NCI-H82 (cell line): Measurements from ENCODE around the gene KCNJ18.
"Not testable (repeated sequence)": the region's sequence is repeated elsewhere in the genome, so short reads cannot be mapped to it uniquely, and the experiment has no call there.

ENCODE experiments used
- DNase-seq: peaks from one replicate; lab custom pipeline; 2025; lab: John Stamatoyannopoulos, UW

KCNJ18 gene

DNA sequence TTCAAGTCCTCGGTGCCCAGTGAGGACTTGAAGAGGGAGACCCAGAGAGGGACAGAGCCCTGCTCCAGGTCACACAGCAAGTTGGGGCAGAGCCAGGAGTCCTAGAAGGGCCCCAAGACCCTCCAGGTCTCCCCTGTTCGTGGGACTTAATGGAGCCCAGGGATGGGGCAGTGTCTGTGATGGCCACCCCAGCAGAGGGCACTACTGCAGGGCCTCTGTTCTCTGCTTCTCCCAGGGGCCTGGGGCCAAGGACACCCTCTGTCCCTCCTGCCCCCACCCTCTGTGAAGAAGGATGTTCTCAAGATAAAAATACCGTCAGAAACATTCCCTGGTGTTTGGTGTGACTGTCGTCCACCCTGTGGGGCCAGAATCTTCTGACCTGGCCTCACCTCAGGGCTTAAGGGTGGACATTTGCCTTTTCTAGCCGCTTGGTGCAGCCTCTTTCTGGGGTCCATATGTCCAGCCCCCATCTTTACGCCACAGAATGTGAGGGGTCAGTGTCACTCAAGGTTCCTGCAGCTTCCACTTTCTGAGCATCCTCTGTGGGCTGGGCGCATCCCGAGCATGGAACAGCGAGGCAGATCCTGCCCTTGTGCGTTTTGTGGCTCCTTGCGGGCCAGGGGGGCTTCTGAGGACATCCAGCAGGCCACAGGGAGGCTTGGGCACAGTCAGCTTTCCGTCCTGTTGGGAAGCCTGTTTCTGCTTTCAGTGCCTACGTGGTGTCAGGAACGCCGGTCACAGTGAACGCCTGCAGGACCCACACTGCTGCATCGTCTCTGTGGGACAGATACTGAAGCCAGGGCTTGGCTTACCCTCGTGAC lies at the start of gene KCNJ18:
TSS of gene KCNJ18 (plus strand) at position 641 of the 821 bp plus-strand sequence. CDS start 10,264 bp downstream, outside the sequence.
- DNase-seq: not testable (repeated sequence)

GRCh38 chr17:21648125-21648524 lies 44.2 kb upstream of the KCNJ18 start:
- not testable (repeated sequence) for DNase-seq

DNA sequence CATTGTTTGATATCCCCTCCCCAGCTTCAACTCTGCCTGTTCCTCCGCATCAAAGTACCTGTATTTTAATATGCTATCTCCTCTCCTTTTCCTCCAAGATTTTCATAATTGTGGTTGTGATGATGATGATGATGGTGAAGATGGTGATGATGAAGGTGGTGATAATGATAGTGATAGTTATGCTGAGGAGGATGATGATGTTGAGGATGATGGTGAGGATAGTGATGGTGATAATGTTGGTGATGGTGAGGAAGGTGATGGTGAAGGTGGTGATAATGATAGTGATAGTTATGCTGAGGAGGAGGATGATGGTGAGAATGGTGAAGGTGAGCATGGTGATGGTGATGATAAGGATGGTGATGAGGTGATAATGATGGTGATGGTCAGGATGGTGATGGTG lies 42.3 kb upstream of the KCNJ18 start:
- DNase-seq: not testable (repeated sequence)

DNA sequence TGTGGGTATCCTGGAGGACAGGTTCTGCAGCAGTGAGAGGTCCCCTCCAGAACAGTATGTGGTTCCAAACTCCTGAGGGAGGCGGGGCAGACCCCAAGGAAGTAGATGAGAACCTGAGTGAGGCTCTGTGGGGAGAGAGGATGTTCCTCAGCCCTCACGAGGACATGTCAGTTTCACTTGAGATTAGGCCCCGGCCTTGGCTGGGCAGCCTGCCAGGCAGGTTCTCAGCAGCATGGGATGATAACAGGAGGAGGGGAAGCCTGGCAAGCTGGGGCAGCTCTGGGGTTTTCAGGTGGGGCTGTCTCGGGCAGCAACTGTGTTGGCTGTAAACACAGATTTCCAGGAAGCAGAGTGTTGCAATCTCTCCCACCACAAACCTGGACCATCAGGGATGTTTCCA lies 40.3 kb upstream of the KCNJ18 start:
- DNase-seq: not testable (repeated sequence)

- not testable (repeated sequence) for DNase-seq
Observed at GRCh38 chr17:21653211-21653610, 39.1 kb upstream of the KCNJ18 start.

DNA sequence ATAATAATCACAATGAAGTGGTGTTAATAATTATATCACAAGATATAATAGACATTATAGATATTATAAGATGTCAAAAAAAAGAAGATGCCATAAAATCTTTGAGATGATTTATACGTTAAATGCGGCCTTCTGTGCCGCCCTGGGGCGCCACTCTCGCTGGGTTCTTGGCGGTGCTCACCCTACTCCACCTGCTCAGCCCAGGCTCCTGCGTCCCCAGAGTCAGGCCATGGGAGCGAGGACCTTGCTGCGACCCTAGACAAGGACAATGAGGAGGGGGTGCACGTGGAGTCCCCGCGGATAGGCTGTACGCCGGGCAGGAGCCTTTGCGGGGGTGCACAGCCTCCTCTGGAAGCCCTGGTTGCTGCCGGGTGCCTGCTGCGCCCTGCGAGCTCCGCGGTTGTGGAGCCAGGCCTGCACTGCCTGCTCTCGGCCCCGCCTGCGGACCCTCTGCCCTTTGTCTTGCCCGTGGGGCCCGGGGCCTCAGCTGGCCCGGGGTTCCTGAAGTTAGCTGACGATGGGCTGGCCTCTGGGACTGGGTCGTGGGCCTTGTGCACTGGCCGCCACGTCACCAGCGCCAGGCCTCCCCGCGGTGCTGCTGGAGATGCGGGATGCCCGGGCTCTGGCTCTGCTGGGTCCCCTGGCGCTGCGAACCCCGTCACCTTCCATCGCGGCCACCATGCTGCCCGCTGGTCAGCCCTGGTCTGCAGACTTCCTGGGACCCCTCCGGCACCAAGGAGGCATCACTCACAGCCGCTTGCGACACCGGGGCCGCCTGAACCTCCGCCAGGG lies 35.6 kb upstream of the KCNJ18 start:
- not testable (repeated sequence) for DNase-seq

DNA sequence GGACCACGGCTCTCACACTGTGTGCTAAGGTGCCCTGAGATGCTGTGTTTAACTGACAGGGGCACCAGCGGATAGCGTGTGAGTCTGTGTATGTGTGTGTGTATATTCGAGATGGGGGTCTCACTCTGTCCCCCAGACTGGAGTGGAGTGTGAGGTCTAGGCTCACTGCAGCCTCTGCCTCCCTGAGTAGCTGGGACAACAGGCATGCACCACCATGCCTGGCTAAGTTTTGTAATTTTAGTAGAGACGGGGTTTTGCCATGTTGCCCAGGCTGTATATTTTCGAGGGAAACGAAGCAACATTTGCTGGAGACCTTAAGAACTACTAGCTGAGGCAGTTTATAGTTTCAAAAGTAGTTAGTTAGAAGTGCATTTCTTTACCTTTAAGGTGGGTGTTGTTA lies 32.7 kb upstream of the KCNJ18 start:
- not testable (repeated sequence) for DNase-seq

DNA sequence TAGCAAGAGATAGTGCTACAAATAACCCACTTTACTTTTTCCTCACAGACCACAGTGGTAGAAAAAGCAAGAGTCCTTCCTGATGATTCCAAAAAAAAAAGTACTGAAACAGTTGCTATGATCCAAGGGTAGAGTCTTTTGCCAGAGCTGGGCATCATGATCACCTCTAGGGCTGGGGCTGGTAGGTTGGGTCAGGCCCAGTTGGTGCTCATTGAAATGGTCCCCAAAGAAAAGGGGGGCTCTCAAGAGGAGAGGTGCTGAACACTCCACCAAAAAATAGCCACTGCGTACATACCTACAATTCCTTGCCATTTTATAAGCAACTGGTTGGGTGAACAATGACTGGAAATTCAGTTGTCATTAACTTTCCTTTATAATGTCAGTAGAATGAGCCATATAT lies 30.9 kb upstream of the KCNJ18 start:
- not testable (repeated sequence) for DNase-seq

GRCh38 chr17:21663166-21663565 lies 29.2 kb upstream of the KCNJ18 start:
- not testable (repeated sequence) for DNase-seq

GRCh38 chr17:21663614-21664474 lies 28.5 kb upstream of the KCNJ18 start:
- DNase-seq: not testable (repeated sequence)

- not testable (repeated sequence) for DNase-seq
Observed at GRCh38 chr17:21665171-21665570, 27.2 kb upstream of the KCNJ18 start.

DNA sequence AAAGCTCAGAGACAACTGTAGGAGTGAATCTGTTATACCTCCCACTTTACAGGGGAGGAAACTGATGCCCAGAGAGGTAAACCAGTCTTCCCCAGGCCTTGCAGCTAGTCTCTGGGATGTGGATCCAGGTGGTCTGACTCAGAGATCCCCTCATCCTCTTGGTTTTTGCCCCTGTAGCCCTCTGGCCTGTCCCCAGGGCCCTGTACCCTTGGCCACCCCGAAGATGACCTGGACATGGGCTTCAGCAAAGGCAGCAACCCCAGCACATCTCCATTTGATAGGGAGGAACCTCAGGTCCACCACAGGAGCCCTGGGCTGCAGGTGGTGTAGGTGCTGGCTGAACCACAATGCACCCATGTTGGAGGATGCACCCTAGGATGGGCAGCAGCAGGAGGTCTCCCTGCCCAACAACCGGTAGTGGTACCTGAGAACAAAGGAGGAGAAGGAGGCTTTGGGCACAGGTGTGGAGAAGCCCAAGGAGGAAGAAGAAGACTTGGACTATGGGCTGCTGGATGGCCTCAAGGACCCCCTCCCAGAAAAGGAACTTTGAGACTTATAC lies 26.3 kb upstream of the KCNJ18 start:
- DNase-seq: not testable (repeated sequence)

DNA sequence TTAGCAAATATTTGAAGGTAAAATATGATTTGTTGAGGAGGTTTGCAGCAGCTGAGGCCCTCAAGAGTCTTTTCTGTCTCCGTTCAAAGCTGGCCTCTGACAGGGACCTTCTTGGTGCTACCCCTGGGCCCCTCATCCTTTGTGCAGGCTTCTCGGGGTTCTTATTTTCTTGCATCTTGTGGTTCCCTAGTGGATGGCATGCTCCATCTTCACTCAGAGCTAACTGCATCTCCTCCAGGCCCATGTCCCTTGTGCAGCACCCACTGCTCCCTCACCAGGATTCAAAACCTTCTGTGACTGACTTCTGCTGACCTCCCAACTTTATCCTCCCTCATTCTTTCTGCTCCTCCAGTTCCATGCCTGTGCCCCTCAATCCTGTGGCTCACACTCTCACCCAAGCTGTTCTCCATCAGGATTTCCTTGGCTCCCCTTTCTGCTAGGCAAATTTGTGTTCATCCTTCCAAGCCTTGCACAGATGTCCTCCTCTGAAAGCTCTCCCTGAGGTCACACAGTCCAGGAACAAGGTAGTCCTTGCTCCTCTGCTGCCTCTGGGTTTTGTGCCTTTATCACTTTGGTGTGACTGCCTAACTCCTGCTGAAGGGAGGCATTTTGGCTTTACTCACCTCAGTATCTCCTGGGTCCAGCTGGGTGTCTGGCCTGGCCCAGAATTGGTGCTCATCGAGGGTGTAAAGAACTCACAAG lies 25.5 kb upstream of the KCNJ18 start:
- not testable (repeated sequence) for DNase-seq

DNA sequence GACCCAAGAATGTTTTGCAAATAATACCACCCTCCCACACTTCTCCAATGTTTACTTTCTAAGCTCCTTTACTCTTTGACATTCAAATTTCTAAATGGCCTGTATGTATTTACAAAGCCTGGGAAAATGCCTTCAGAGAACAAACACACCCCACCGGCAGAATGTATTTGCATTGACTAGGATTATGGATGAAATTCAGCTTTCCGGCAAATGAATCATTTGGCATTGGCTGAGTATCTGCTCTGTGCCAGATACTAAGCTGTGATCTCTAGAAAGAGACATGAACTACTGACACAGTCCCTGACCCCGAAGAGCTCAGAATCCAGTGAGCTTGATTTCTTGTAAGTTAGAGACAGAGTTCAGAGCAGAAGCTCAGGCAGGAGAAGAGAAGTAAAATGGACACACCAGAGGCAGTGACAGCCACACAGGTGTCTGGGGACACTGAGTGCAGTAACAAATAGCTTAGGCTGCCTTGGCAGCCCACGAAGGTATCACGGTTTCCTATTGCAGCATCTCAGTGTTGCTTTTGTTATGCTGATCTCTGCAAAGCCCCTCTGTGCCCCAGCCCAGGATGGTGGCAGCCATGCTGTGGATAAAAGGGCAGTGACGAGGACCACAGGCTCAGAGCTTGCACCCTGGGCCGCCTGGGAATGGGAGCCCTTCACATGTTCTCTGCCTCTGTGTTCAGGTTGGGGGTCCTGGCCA lies 24.8 kb upstream of the KCNJ18 start:
- not testable (repeated sequence) for DNase-seq

GRCh38 chr17:21668118-21668488 lies 24.2 kb upstream of the KCNJ18 start:
- not testable (repeated sequence) for DNase-seq

DNA sequence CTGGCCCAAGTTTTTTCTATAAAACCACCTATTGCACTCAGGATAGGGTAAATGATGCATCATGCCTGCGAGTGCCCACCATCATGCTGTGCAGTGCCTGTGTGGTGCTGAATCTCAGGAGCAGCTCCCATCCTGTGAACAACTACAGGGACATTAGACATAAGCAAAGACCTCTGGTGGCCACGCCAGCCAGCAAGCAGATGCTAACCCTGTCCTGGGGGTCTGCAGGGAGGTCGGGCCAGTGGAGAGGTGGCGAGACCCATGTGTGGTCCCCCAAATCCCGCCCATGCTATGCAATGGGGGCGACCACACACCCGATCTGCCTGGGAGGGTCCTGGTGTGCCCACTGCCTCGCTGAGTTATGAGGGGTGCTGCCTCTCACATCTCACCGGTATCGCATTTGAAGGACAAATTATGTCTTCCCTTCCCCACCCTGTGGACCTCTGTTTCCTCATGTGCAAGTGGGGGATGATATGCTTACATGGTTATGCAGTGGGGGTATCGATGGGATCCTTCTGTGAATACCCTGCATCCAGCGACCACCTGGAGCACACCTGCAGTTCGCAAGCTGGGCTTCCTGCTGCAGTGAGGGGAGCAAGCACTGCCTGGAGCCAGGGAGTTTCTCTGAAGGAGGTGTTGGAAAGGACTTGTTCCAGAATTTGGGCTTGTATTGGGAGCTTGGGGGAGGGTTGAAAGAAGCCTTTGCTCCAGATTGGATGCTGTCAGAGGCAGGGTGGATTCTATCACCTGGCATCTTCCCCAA lies 23.4 kb upstream of the KCNJ18 start:
- not testable (repeated sequence) for DNase-seq

DNA sequence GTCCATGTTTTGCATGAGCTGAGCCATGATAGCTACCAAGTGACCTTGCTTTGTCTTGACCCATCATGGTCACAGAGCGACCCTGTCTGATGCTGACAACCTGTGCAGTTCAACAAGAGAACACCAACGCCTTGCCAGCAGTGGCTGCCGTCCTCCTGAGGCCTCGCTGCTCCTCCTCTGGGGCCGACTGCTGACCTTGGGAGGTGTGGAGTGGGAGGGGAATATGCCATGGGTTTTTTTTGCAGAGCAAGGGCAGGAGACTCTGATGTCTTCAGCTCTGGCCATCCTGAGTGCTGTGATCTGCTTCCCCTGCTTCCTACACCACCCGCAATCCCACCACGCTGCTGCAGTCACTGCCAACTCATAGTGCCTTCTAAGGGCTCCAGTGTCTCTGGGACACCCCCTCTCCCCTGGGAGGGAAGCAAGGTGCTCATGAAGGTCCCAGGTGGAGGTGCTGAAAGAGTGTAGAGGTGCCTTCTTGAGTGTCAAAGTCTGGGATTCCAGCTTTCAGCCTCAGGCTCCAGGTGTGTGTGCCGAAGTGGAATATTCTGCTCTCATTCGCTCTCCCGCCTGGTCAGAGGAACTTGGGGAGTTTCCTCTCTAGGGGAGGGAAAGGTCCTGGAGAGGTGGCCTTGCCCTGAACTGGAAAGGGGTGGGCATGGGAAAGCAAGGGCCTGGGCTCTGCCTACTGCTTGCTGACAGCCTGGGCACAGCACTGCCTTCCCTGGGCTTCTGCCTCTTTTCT lies 22.5 kb upstream of the KCNJ18 start:
- DNase-seq: not testable (repeated sequence)

DNA sequence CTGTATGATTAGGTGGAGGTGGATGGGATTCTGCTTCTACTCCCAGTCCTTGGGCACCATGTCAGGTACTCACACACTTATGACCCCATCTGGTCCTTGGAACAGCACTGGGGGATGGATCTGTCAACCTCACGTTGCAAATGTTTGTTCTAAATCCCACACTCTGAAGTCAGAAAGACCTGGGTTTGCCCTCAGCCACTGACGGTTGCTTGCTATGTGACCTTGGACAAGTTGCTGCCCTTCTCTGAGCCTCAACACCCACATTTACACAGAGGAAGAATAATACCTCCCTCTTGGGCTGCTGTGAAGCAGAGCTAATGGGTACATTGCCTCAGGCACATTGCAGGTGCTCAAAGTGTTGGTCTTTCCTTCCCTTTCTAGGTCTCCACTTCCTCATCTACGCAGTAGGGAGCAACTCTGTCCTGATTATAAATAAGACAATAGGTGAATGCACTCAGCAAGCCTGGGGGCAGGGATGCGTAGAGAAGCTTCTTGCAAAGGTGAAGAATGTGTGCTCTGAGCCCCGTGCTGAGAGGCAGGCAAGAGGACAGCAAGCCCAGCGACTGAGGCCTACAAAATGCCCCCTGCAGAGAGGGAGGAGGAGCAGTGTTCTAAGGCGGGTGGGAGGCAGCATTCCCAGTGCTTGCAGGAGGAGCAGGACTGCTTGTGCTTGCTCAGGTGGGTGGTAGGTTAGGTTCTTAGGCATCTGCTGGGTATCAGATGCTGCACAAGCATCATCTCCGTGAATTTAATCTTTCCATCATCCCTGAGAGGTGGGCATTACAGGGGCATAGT lies 21.8 kb upstream of the KCNJ18 start:
- DNase-seq: not testable (repeated sequence)
